GM20431 (cell line): Measurements from ENCODE around the gene DEPDC1.
"Not testable (repeated sequence)": the region's sequence is repeated elsewhere in the genome, so short reads cannot be mapped to it uniquely, and the experiment has no call there.

Source experiments
- in situ Hi-C: fragments of 300-500 bp; cut with MseI, MboI; formaldehyde crosslinking; loops from one replicate; pipeline ENCODE4 v1.15.0; 2020; ENCODE audit warnings: low sequenced_read_pairs; ENCODE audit not compliant: unreplicated experiment

The DEPDC1 gene, protein sequence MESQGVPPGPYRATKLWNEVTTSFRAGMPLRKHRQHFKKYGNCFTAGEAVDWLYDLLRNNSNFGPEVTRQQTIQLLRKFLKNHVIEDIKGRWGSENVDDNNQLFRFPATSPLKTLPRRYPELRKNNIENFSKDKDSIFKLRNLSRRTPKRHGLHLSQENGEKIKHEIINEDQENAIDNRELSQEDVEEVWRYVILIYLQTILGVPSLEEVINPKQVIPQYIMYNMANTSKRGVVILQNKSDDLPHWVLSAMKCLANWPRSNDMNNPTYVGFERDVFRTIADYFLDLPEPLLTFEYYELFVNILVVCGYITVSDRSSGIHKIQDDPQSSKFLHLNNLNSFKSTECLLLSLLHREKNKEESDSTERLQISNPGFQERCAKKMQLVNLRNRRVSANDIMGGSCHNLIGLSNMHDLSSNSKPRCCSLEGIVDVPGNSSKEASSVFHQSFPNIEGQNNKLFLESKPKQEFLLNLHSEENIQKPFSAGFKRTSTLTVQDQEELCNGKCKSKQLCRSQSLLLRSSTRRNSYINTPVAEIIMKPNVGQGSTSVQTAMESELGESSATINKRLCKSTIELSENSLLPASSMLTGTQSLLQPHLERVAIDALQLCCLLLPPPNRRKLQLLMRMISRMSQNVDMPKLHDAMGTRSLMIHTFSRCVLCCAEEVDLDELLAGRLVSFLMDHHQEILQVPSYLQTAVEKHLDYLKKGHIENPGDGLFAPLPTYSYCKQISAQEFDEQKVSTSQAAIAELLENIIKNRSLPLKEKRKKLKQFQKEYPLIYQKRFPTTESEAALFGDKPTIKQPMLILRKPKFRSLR

GRCh38 chr1:68496680-68497357 is at the start of gene DEPDC1:
DEPDC1 (minus strand) TSS chr1:68497082; CDS start chr1:68496999, 83 bp downstream.
- in situ Hi-C loops = no loop called here

DNA sequence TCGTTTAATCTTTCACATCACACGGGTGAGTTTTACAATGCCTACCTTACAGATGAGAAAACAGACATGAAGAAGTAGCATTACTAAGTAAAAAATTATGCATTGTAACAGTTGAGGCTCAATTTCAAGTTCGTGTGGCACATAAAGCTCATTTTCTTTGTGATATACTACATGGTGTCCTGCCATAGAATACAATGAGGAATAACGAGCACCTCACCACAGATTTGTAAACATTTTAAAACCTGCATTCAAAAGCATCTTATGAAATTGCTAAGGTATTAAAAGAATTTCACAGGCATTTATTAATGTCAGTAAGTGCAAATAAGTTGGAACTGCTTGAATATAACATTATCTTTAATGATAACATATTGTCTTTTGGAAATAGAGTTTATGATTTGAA is 47.8 kb upstream of the DEPDC1 start:
- in situ Hi-C loops = no loop called here

GRCh38 chr1:68542586-68542985 is 45.7 kb upstream of the DEPDC1 start:
- in situ Hi-C loops = no loop called here

DNA sequence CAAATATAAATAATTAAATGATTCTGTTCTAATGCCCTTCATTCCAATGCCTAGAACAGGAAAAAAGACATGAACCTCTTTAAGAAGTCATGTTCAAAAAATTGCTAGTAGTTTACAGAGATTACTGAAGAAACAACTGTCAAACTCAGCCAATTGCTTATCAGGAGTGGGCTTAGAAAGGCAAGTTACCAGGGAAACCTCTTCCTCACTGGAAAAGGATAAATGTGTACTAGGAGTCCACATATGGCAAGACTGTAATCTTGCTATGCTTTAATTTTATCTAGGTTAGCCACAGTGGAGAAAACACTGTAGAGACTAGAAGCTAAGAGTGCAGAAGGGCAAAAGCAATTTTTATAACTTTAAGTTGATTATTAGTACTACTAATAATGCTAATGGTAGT is 42.1 kb upstream of the DEPDC1 start:
- in situ Hi-C loops = no loop called here

DNA sequence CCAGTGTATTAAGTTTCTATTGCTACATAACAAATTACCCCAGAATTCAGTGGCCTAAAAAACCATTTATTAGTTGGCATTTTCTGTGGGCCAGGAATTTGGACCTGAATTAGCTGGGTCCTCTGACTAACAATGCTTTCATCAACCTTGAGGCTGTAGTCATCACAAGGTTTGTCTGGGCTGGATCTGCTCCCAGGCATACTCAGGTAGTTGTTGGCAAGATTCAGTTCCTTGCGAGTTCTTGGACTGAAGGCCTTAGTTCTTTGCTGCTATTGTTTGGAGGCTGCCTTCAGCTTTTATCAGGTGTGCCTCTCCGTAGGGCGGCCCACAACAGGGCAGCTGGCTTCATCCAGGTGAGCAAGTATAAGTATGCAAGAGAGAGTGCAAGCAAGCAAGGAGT is 31.4 kb upstream of the DEPDC1 start:
- in situ Hi-C loops = no loop called here

DNA sequence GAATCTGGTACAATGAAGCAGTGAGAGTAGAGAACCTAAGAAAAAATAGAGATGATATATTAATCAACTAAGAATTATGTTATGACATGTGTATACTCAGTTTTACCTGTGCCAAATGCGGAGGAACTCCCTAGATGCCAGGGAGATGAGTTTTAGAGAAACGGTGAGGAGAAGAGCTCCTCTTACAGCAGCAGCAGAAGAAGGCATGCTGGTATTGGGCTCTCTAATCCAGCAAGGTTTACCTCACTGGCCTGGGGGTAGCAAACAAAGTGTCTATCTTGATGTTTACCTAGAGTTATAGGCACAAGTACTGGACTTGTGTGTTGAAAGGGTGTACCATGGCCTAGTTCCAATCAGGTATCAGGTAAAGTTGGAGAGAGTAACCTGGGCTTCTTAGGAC is 28.9 kb upstream of the DEPDC1 start:
- in situ Hi-C loops = no loop called here

DNA sequence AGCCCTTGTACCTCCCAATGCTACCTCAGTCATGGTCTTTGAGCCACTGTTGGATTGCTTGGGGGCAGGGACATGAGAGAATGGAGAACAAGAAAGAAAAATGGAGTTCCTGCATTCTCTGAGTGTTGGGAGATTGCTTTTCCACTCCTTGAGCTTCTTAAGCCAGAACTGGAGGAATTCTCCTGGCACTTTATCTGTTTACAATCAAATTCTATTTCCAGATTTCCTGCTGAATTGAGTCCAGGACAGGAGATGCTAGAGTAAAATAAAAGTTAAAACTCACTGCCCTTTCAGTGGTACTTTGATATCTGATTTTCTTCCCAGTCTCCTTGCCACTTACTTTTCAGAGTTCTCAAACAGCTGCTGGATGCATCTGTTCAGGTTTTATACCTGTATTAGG is 24.4 kb upstream of the DEPDC1 start:
- in situ Hi-C loops = no loop called here

GRCh38 chr1:68516066-68516465 is 19.2 kb upstream of the DEPDC1 start:
- in situ Hi-C loops = no loop called here

GRCh38 chr1:68511254-68511653 is 14.4 kb upstream of the DEPDC1 start:
- in situ Hi-C loops = no loop called here

GRCh38 chr1:68506386-68506785 is 9.5 kb upstream of the DEPDC1 start:
- in situ Hi-C loops = no loop called here

DNA sequence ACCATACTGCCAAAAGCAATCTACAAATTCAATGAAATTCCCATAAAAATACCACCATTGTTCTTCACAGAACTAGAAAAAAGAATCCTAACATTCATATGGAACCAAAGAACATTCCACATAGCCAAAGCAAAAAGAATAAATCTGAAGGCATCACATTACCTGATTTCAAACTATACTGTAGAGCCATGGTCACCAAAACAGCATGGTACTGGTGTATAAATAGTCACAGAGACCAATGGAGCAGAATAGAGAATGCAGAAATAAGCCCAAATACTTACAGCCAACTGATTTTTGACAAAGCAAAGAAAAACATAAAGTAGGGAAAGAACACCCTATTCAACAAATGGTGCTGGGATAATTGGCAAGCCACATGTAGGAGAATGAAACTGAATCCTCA is 6.2 kb upstream of the DEPDC1 start:
- in situ Hi-C loops = no loop called here

GRCh38 chr1:68497358-68497698 is 446 bp upstream of the DEPDC1 start:
- in situ Hi-C loops = no loop called here

DNA sequence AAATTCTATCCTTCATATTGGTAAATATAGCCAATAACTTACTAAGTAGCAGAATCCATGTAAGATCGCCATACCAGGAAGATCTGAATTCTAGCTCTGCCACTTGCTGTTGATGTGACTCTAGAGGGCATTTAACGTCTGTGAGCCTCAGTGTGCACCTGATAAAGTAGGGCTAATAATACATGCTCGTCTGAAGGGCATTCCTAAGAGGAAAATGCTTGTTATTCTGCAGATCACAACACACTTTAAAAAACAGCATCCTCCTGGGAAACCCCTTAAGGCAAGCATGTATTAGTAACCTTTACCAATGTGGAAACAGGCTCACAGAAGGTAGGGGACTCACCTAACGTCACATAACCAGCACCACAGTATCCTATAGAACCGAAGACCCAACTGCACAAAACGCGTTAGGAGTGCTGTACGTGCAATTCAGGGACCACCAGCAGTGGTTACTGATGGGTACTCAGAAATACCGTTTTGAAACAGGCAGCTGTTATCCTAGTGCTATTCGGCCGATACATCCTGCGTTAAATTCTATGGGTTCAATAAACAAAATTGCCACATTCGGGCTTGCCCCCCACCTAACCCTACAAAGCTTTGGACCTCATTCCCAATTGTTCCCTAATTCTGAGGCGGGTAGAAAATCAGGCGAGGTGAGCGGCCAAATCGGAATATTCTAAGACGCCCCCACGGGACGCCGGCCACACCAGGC is 758 bp downstream of the DEPDC1 start:
- in situ Hi-C loops = no loop called here

- in situ Hi-C loops = no loop called here
Observed at GRCh38 chr1:68495532-68495931, 1.4 kb downstream of the DEPDC1 start.

DNA sequence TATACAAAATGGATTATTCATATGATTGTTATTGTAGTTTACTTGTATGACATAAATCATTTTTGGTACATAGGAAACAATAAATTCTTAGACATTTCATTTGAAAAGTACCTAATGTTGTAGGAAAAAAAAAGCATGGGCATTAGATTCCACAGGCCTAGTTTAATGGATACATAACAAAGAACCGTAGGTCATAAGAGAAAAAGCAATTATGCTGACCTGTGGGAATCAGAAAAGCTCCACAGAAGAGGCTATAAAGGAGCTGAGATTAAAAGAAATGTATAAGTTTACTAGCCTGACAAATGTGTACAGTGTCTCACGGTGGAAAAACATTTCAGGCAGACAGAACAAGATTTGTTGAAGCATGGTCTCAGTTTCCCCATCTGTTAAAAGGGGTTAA is 3.7 kb downstream of the DEPDC1 start:
- in situ Hi-C loops = no loop called here

- in situ Hi-C loops = not testable (repeated sequence)
Observed at GRCh38 chr1:68492255-68492654, 4.6 kb downstream of the DEPDC1 start.

DNA sequence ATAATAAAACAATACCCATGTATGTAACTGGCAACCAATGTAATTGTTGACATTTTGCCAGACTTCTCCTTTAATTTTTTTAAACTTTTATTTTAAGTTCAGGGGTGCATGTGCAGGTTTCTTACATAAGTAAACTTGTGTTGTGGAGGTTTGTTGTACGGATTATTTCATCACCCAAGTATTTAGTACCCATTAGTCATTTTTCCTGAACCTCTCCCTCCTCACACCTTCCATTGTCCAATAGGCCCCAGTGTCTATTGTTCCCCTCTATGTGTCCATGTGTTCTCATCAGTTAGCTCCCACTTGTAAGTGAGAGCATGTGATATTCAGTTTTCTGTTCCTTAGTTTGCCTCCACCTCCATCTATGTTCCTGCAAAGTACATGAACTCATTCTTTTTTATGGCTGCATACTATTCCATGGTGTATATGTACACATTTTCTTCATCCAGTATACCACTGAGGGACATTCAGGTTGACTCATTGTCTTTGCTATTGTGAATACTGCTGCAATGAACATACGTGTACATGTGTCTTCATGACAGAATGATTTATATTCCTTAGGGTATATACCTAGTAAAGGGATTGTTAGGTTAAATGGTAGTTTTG is 6.7 kb downstream of the DEPDC1 start:
- in situ Hi-C loops = no loop called here

DNA sequence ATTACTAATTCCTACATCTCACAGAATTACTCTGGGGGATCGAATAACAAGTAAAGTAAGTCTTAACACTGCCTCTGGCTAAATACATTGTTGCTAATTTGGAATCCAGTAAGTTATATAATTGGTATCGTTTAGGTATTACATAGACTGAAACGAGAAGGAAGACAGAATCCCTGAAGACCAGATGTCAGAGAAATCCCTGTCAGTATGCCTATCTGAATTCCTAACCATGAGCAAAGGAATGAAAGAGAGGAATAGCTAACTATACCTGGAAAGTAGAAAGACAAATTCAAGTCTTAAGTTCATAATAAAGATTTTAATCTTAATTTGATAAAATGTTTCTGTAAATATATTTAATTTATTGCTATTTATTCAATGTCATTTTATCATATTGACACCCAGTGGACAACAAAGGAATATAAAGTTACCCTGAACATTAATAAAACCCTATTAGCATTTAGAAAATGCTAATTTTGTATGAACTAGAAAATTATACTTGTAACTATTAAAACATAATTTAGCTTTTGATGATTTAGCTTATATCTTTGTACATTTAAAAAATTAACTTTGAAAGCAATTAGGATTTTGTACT is 11.4 kb downstream of the DEPDC1 start:
- in situ Hi-C loops = no loop called here

- in situ Hi-C loops = no loop called here
Observed at GRCh38 chr1:68484618-68485017, 12.3 kb downstream of the DEPDC1 start.

GRCh38 chr1:68481041-68481440 is 15.8 kb downstream of the DEPDC1 start:
- in situ Hi-C loops = no loop called here
